Brain microvascular endothelial cell (primary cell): ENCODE data around the gene ZKSCAN5.

Experiments used
- DNase-seq: peaks from one replicate; pipeline ENCODE4 v3.0.0-alpha.2; 2020
- H3K27ac ChIP-seq: fragments of 250-450 bp; sonication (Bioruptor Pico); 2 replicates; pipeline ENCODE4 v1.5.1; 2020; ENCODE audit warnings: mild to moderate bottlenecking, moderate library complexity
- H3K27me3 ChIP-seq: fragments of 250-450 bp; sonication (Bioruptor Pico); replicated peaks from 2 replicates; pipeline ENCODE4 v1.5.1; 2020; ENCODE audit warnings: mild to moderate bottlenecking
- H3K36me3 ChIP-seq: fragments of 250-450 bp; sonication (Bioruptor Pico); replicated peaks from 2 replicates; pipeline ENCODE4 v1.5.1; 2020; ENCODE audit warnings: mild to moderate bottlenecking
- H3K4me3 ChIP-seq: 2 replicates; pipeline ENCODE4 v1.5.1; 2011; ENCODE audit warnings: low read depth, mild to moderate bottlenecking, control low read depth, low read length, moderate library complexity
- in situ Hi-C: cut with HindIII; loops from 2 replicates; pipeline ENCODE4 v1.10.0; 2017; ENCODE audit warnings: low sequenced_read_pairs, low pct_ligation_motif_present
- TF ChIP-seq, protein P1 (sequence below): IDR thresholded peaks from 2 replicates; pipeline ENCODE4 v1.5.1; 2011; ENCODE audit warnings: low read depth, mild to moderate bottlenecking, moderate library complexity, low read length, control low read depth, inconsistent platforms; ENCODE audit errors: missing control alignments

ZKSCAN5 gene

DNA sequence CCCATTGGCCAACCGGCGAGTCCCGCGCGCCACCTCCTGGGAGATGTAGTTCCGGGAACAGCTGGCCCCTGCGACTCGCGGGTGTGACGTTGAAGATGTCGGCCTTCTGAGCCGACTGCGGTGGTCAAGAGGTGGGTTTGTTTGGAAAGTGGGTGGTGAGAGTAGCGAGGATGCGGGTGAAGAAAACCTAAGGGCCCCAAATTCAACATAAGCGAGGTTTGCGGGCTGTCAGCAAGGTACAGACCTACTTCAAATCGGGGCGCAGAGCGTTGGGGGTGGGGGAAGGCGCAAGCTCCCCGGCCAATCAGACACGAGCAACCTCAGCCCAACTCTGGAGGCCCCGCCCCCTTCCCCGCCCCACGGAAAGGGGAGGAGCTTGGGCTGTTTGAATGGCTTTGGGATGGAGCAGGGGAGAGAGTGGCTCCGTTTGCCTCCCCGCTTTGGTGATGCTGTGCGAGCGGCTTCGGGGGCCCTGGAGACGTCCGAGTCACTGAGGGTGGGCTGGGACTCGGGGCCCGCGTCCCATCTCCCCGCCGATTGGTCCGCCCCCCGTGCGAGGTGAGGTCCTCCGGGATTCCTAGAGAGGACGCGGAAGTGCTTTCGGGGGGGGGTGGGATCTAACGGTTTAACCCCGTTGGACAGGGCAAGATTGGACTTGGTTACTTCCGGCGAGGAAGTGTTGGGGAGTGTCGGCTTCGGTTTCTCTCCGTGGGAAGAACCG, at the start of gene ZKSCAN5:
ZKSCAN5 (plus strand) TSS at position 60 of the 721 bp plus-strand sequence. CDS start 1,383 bp downstream, outside the sequence.
- in situ Hi-C loops = no loop called here

DNA sequence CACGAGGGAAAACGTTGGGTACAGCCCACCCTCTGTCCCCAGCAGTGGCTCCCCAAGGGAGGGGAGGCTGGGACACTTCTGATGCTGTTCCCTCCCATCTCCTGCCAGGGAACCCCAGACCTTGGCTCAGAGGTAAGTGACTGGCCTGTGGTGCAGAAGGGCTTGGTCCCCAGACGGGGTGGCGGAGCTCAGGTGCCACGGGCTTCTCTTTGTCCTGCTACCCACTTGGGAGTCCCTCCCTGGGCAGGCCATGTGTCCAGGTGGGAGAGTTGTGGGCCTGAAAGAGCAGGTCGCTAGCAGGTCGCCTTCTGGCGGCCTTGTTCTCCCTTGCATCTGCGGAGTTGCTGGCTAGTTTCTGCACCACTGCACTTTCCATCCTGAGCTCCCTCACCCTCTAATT, 48.6 kb upstream of the ZKSCAN5 start:
- in situ Hi-C loops = no loop called here
- no peak for DNase-seq
- no peaks in the 10 kb centered on the region for H3K27me3 ChIP-seq
- H3K27ac ChIP-seq = no peak overlapping the region
- TF ChIP-seq, protein P1, sequence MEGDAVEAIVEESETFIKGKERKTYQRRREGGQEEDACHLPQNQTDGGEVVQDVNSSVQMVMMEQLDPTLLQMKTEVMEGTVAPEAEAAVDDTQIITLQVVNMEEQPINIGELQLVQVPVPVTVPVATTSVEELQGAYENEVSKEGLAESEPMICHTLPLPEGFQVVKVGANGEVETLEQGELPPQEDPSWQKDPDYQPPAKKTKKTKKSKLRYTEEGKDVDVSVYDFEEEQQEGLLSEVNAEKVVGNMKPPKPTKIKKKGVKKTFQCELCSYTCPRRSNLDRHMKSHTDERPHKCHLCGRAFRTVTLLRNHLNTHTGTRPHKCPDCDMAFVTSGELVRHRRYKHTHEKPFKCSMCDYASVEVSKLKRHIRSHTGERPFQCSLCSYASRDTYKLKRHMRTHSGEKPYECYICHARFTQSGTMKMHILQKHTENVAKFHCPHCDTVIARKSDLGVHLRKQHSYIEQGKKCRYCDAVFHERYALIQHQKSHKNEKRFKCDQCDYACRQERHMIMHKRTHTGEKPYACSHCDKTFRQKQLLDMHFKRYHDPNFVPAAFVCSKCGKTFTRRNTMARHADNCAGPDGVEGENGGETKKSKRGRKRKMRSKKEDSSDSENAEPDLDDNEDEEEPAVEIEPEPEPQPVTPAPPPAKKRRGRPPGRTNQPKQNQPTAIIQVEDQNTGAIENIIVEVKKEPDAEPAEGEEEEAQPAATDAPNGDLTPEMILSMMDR = no peak
- H3K36me3 ChIP-seq = peaks cover 85% of the 10 kb centered on the region
- no peak overlapping the region for H3K4me3 ChIP-seq

More for the DNA sequence above, at the start of gene ZKSCAN5:
- TF ChIP-seq, protein P1 = no peak
- peak; percentile 91 for DNase-seq
- peak within 1 kb of the TSS; percentile 78 for H3K27ac ChIP-seq
- H3K4me3 ChIP-seq = peak within 1 kb of the TSS; percentile 87
- H3K27me3 ChIP-seq = no peaks in the 10 kb centered on the region
- H3K36me3 ChIP-seq = no peaks in the 10 kb centered on the region

DNA sequence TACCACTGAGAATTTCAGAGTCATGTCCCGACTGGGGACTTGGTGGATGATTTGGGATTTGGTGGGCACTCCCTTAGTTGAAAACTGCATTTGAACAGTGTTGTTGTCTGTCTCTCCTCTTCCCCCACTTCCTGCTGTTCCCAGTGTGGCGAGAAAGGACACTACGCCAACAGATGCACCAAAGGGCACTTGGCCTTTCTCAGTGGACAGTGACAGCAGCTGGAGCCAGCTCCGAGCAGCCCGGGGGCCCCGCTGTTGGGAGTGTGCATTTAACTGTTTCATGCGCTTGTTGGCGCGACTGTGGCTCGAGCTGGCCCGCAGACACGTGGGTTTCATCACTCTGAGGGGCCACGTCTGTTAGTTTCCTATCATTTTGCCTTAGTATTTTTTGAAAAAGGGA, 48.2 kb upstream of the ZKSCAN5 start:
- Histone ChIP-seq H3K27me3 (no peaks in the 10 kb centered on the region), H3K27ac (no peak overlapping the region), H3K4me3 (no peak overlapping the region), H3K36me3 (peaks cover 84% of the 10 kb centered on the region)
- TF ChIP-seq, protein P1 = no peak
- in situ Hi-C loops = no loop called here
- no peak for DNase-seq

DNA sequence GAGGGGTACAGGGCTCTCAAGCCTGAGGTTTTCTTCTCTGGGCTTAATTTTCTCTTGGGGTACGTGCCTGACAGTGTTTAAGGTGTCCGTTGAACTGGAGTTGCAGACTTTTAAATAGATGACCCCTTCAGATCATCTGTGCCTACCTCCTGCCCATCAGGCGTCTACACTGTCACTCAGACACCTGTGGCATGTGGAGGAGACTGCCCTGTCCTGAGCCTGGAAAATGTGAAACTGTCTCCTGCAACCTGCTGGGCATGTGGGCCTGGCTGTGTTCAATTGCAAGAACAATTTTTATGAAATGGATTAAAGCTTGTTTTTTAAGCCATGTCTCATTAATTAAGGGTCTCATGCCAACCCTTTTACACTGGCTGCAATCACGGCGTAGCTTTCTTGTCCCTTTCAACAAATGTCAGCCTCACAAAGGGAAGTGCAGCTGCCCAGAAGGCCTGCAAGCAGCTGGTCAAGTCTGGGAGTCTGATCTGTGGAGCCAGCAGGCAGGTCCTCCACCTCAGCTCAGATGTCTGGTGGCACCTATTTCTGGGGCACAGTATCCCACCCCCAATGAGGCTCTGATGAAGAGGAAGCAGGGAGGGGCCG, 47.3 kb upstream of the ZKSCAN5 start:
- peaks cover 78% of the 10 kb centered on the region for H3K36me3 ChIP-seq
- in situ Hi-C loops = no loop called here
- H3K4me3 ChIP-seq = no peak overlapping the region
- TF ChIP-seq, protein P1 = no peak
- DNase-seq = no peak
- no peaks in the 10 kb centered on the region for H3K27me3 ChIP-seq
- H3K27ac ChIP-seq = no peak overlapping the region

DNA sequence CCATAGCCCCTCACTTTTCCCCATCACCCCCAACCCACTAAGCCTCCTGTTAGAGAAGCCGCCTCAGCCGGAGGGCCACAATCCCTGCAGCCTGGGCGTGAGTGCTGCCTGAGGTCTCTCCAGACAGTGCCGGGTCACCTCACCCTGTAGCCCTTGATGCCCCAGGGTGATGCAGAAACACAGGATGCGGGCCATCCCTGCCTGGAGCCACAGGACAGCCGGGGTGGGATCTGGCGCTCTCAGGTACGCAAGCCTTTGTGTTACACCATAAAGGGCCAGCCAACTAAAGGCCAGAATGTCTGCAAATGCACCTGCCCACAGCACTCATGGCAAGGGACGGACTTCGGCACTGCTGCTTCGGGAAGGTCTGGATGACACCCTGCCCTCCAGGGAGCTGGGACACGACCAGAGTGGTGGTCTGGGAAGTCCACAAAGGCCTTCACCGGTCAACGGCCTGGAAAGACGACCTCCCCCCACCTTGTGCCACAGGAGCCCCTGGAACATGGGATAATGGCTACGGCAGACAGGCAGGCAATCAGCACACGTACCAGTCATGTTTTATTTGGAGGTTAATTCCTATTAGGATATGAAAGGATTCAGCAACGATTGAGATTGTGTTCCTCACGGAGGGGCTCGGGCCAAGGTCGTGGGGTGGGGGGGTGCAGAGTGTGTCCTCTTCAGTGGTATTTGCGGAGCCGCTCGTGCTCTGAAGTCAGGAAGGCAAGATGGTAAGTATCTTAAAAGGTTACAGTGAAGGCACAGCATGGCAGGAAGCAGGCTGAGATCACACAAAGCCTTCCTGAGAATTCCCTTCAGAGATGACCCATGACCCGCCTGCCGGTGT, 46.6 kb upstream of the ZKSCAN5 start:
- DNase-seq = no peak
- TF ChIP-seq, protein P1 = no peak
- H3K36me3 ChIP-seq = peaks cover 77% of the 10 kb centered on the region
- H3K4me3 ChIP-seq = no peak overlapping the region
- H3K27me3 ChIP-seq = no peaks in the 10 kb centered on the region
- in situ Hi-C loops = no loop called here
- no peak overlapping the region for H3K27ac ChIP-seq
